Aorta (tissue), 5 donors: ENCODE measurements around the gene ADIRF. TPM values are rescaled to one million over a fixed set of nuclear protein-coding genes. Genes with fewer than 3 reads are reported as not detected.
A peak's percentile ranks its signal among the peaks of the same experiment; 100 is the strongest.
"Not testable (repeated sequence)": the region's sequence is repeated elsewhere in the genome, so short reads cannot be mapped to it uniquely, and the experiment has no call there.

Experiments
- ATAC-seq: fragments of 200-7000 bp; cut with Tn5 transposase; one replicate; pipeline ENCODE4 v1.9.1; 2022; ENCODE audit warnings: moderate library complexity; ENCODE audit not compliant: low FRiP score
- DNase-seq, 2 donors: peaks; one replicate each; pipeline ENCODE4 v3.0.0-alpha.2; 2020
- H3K27ac ChIP-seq, 2 donors: one replicate each; pipeline ENCODE4 v1.5.1; 2013; ENCODE audit warnings: low read length in 2 of 2, mild to moderate bottlenecking in 2 of 2, moderate library complexity in 2 of 2, control low read depth in 1 of 2, inconsistent platforms in 1 of 2, low read depth in 1 of 2
- H3K27me3 ChIP-seq, 2 donors: one replicate each; pipeline ENCODE4 v1.6.1; 2013; ENCODE audit warnings: control low read depth in 1 of 2, low read length in 1 of 2, mild to moderate bottlenecking in 1 of 2, moderate library complexity in 1 of 2; ENCODE audit not compliant: insufficient read depth in 2 of 2, control insufficient read depth in 1 of 2
- H3K36me3 ChIP-seq, 2 donors: one replicate each; pipeline ENCODE4 v1.6.1; 2013; ENCODE audit warnings: control low read depth in 1 of 2, low read length in 1 of 2, mild to moderate bottlenecking in 1 of 2; ENCODE audit not compliant: insufficient read depth in 2 of 2, control insufficient read depth in 1 of 2
- H3K4me1 ChIP-seq, 2 donors: one replicate each; pipeline ENCODE4 v1.6.1; 2013; ENCODE audit warnings: low read length in 2 of 2, control low read depth in 1 of 2, mild to moderate bottlenecking in 1 of 2, moderate library complexity in 1 of 2; ENCODE audit not compliant: insufficient read depth in 2 of 2, control insufficient read depth in 1 of 2
- H3K4me3 ChIP-seq, 2 donors: one replicate each; pipeline ENCODE4 v1.5.1; 2013; ENCODE audit warnings: low read length in 2 of 2, control low read depth in 1 of 2, mild to moderate bottlenecking in 1 of 2
- H3K9me3 ChIP-seq: one replicate; pipeline ENCODE4 v1.6.1; 2013; ENCODE audit warnings: mild to moderate bottlenecking, low read length; ENCODE audit not compliant: control insufficient read depth
- WGBS, 2 donors: extraction: QIAGEN DNeasy Blood & Tissue Kit; methylation state at CpG; one replicate each; pipeline ENCODE4 v1.1.7; 2013; 5-methylcytosine and 5-hydroxymethylcytosine counted together
- intact Hi-C, 2 donors: fragments of 100-400 bp; cut with DNase I; formaldehyde crosslinking; loops; one replicate each; pipeline versions ENCODE4 v1.14.2 to v1.15.0; 2022
- polyA plus RNA-seq, 2 donors: library from polyadenylated mRNA; stranded (reverse); fragments of 200-250 nt; gene quantifications; one replicate each; pipeline ENCODE4 v1.2.3, GENCODE V29; 2013
- total RNA-seq, 2 donors: library from RNA; stranded (reverse); fragmentation: NEBNext Ultra II Directional; extraction: Animal tissue kit (Norgen Biotek cat#: 25700); gene quantifications; one replicate each; pipeline ENCODE4 v1.2.1, GENCODE V29; 2021
- donor health status: healthy with polysubstance abuse.
- donor health status: Bipolar disorder and iron deficiency.
- donor health status: DM: no; HTN: no; CAD: no.
- donor health status: DM: no; HTN: no; CAD: no.
- donor health status: DM: yes; HTN: yes; CAD: no.

Gene ADIRF
- total and polyA plus RNA-seq, 4 donors = 520 to 1,837 (median 701) TPM

GRCh38 chr10:86979296-86979818, 11.1 kb downstream of the ADIRF start:
- DNase-seq = no peak
- Histone ChIP-seq H3K4me1 (no peaks in the 10 kb centered on the region), H3K9me3 (no peaks in the 10 kb centered on the region), H3K27me3 (no peaks in the 10 kb centered on the region), H3K27ac (peak overlapping the region; percentile 63 to 86), H3K4me3 (no peak overlapping the region), H3K36me3 (no peaks in the 10 kb centered on the region)
- ATAC-seq = peak; percentile 49
- WGBS, 2 donors = 57 to 76% methylated on average over 4 of the region's 4 CpGs
- intact Hi-C loops = no loop called here

- ATAC-seq (peak; percentile 85), DNase-seq (peak in 1 of 2 donors; percentile 84)
- 0 to 1% methylated on average over 3 of the region's 3 CpGs for WGBS, 2 donors
- H3K4me3 ChIP-seq = no peak overlapping the region
- intact Hi-C loops = no loop called here
- no peaks in the 10 kb centered on the region for H3K4me1 ChIP-seq
- no peaks in the 10 kb centered on the region for H3K27me3 ChIP-seq
- H3K27ac ChIP-seq = peak overlapping the region; percentile 63 to 86
- no peaks in the 10 kb centered on the region for H3K36me3 ChIP-seq
- H3K9me3 ChIP-seq = no peaks in the 10 kb centered on the region
Measured at GRCh38 chr10:86979977-86980448, 11.7 kb downstream of the ADIRF start.

- H3K27ac ChIP-seq = peak overlapping the region in 1 of 2 donors; percentile 82
- H3K9me3 ChIP-seq, DNase-seq, H3K4me1 ChIP-seq, ATAC-seq, intact Hi-C loops, H3K27me3 ChIP-seq, H3K4me3 ChIP-seq, H3K36me3 ChIP-seq: not testable (repeated sequence)
- WGBS, 2 donors = 29 to 42% methylated on average over 6 of the region's 6 CpGs
Measured at GRCh38 chr10:86981020-86981419, 12.7 kb downstream of the ADIRF start.

DNA sequence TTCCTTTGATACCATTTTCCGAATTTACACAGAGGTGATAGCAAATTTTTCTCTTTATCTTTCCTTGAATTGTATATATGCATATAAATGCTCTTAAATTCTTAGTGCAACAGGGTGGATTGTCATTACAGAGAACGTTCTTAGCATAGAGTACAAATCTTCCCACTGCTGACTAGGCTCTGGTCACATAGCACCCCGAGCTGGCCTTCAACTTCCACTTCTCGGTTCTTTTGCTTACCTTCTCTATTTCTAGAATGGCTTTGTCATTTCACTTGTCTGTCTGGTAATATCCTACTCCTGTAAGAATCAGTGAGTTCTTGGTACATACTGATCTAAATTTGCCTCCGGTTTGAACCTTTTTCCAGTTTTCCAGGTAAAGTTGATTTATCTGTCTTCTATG, 13.4 kb downstream of the ADIRF start:
- intact Hi-C loops = no loop called here
- no peak overlapping the region for H3K4me3 ChIP-seq
- no peaks in the 10 kb centered on the region for H3K9me3 ChIP-seq
- no peaks in the 10 kb centered on the region for H3K4me1 ChIP-seq
- no peaks in the 10 kb centered on the region for H3K27me3 ChIP-seq
- no peak for ATAC-seq
- DNase-seq = no peak
- H3K27ac ChIP-seq = no peak overlapping the region
- no peaks in the 10 kb centered on the region for H3K36me3 ChIP-seq
- WGBS, 2 donors = 75 to 80% methylated on average over 5 of the region's 5 CpGs

- ATAC-seq, H3K27ac ChIP-seq, intact Hi-C loops, H3K4me3 ChIP-seq, DNase-seq, H3K27me3 ChIP-seq, H3K4me1 ChIP-seq, H3K36me3 ChIP-seq, H3K9me3 ChIP-seq: not testable (repeated sequence)
- 93 to 96% methylated on average over 2 to 4 of the region's 4 CpGs for WGBS, 2 donors
Measured at GRCh38 chr10:86984498-86984897, 16.2 kb downstream of the ADIRF start.

DNA sequence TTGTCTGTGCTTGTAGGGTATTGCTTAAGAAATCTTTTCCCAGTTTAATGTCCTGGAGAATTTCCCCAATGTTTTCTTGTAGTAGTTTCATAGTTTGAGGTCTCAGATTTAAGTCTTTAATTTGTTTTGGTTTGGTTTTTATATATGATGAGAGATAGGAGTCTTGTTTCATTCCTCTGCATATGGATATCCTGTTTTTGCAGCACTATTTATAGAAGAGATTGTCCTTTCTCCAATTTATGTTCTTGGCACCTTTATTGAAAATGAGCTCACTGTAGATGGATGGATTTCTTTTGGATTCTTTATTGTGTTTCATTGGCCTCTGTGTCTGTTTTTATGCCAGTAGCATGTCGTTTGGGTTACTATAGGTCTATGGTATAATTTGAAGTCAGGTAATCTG, 20.2 kb downstream of the ADIRF start:
- no peak for DNase-seq
- H3K27me3 ChIP-seq = no peaks in the 10 kb centered on the region
- no peak for ATAC-seq
- peaks cover 0 to 4% of the 10 kb centered on the region in 2 donors for H3K36me3 ChIP-seq
- 0 to 11% methylated on average over 1 of the region's 1 CpG for WGBS, 2 donors
- H3K9me3 ChIP-seq = no peaks in the 10 kb centered on the region
- no peak overlapping the region for H3K4me3 ChIP-seq
- intact Hi-C loops = no loop called here
- no peak overlapping the region for H3K27ac ChIP-seq
- H3K4me1 ChIP-seq = peaks cover 0 to 3% of the 10 kb centered on the region in 2 donors

DNA sequence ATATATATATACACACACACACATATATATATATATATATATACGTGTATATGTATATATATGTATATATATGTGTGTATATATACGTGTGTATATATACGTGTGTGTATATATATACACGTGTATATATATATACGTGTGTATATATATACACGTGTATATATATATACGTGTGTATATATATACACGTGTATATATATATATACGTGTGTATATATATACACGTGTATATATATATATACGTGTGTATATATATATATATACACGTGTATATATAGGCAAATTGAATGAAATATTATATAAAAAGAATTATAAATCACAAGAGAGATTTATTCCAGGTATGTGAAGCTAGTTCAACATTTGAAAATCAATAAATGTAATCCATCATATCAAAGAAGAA, 23.1 kb downstream of the ADIRF start:
- WGBS, 2 donors = 73 to 79% methylated on average over 12 of the region's 12 CpGs
- intact Hi-C loops, DNase-seq: not testable (repeated sequence)

DNA sequence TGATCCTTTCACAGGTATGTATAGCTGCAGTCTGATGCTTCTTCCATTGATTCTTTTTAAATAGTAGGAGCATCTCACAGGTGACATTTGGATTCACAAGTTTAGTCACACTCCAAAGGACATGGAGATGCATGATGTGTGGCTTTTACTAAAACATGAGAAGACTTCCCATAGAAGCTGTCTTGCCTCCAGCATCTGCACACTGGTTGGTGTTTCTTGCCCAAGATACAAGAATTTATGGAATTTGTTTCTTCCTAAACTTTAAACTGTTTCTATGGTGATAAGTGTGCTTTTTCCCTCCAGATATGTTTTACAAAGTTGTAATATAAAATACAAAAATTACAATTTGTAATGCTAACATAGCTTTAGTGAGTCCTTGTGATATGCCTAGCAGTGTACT, 24.2 kb downstream of the ADIRF start:
- H3K4me3 ChIP-seq = no peak overlapping the region
- peaks cover 0 to 3% of the 10 kb centered on the region in 2 donors for H3K4me1 ChIP-seq
- H3K27ac ChIP-seq = no peak overlapping the region
- ATAC-seq = no peak
- DNase-seq = no peak
- H3K27me3 ChIP-seq = no peaks in the 10 kb centered on the region
- peaks cover 0 to 4% of the 10 kb centered on the region in 2 donors for H3K36me3 ChIP-seq
- intact Hi-C loops = no loop called here
- H3K9me3 ChIP-seq = no peaks in the 10 kb centered on the region

More for the DNA sequence above, 23.1 kb downstream of the ADIRF start:
- not testable (repeated sequence) for H3K4me3 ChIP-seq, ATAC-seq, H3K36me3 ChIP-seq, H3K27ac ChIP-seq, H3K27me3 ChIP-seq, H3K9me3 ChIP-seq, H3K4me1 ChIP-seq

DNA sequence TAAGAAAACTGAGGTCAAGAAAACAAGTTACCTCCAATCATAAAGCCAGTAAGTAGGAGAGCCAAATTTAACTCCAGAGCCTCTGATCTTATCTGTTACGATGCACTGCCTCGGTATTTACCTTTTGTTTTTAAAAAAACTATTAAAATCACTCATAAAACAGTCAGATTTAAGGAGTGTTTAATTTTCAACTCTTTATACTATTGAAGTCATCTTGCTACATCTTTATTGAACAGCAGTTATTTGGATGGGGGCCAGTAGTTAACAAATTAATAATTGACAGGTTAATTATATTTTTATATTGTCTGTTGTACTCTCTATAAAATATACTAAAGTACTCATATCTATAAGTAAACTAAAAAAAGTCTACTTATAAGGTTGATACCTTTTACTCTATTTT, 24.6 kb downstream of the ADIRF start:
- no peak for DNase-seq
- Histone ChIP-seq H3K27me3 (no peaks in the 10 kb centered on the region), H3K36me3 (peaks cover 0 to 4% of the 10 kb centered on the region in 2 donors), H3K9me3 (no peaks in the 10 kb centered on the region), H3K27ac (no peak overlapping the region), H3K4me1 (peaks cover 0 to 3% of the 10 kb centered on the region in 2 donors), H3K4me3 (no peak overlapping the region)
- ATAC-seq = no peak
- intact Hi-C loops = no loop called here
- WGBS, 2 donors = 40 to 43% methylated on average over 2 of the region's 2 CpGs
